H9 (cell line): ENCODE measurements around the gene SLC16A2. TPM values are rescaled to one million over a fixed set of nuclear protein-coding genes. Genes with fewer than 3 reads are reported as not detected.

Experiments used
- DNase-seq: peaks from one replicate; pipeline ENCODE4 v3.0.0-alpha.2; 2017
- H2AFZ ChIP-seq: one replicate; pipeline ENCODE4 v1.6.1; 2013; ENCODE audit warnings: mild to moderate bottlenecking, low read length, control low read depth, moderate library complexity
- H2AK5ac ChIP-seq: 2 replicates; pipeline ENCODE4 v1.6.1; 2013; ENCODE audit warnings: low read length, control low read depth, mixed read lengths; ENCODE audit not compliant: insufficient read length
- H2BK120ac ChIP-seq: one replicate; pipeline ENCODE4 v1.6.1; 2013; ENCODE audit warnings: low read depth, mild to moderate bottlenecking, low read length, control low read depth, inconsistent platforms; ENCODE audit not compliant: poor library complexity, severe bottlenecking
- H2BK12ac ChIP-seq: 2 replicates; pipeline ENCODE4 v1.6.1; 2013; ENCODE audit warnings: low read length, control low read depth, mixed read lengths, low read depth; ENCODE audit not compliant: insufficient read length
- H2BK15ac ChIP-seq: 2 replicates; pipeline ENCODE4 v1.6.1; 2013; ENCODE audit warnings: low read depth, low read length, control low read depth
- H2BK20ac ChIP-seq: one replicate; pipeline ENCODE4 v1.6.1; 2013; ENCODE audit warnings: low read depth, mild to moderate bottlenecking, low read length, control low read depth, inconsistent platforms; ENCODE audit not compliant: poor library complexity, severe bottlenecking
- H2BK5ac ChIP-seq: 2 replicates; pipeline ENCODE4 v1.6.1; 2013; ENCODE audit warnings: low read length, control low read depth, mixed read lengths; ENCODE audit not compliant: insufficient read length
- H3K14ac ChIP-seq: 2 replicates; pipeline ENCODE4 v1.6.1; 2013; ENCODE audit warnings: low read length, control low read depth; ENCODE audit not compliant: insufficient read depth
- H3K18ac ChIP-seq: 2 replicates; pipeline ENCODE4 v1.6.1; 2013; ENCODE audit warnings: low read depth, mild to moderate bottlenecking, mixed read lengths, low read length, control low read depth; ENCODE audit not compliant: insufficient read length
- H3K23ac ChIP-seq: 2 replicates; pipeline ENCODE4 v1.6.1; 2013; ENCODE audit warnings: low read length, control low read depth, mixed read lengths, low read depth; ENCODE audit not compliant: insufficient read length
- H3K23me2 ChIP-seq: 2 replicates; pipeline ENCODE4 v1.6.1; 2013; ENCODE audit warnings: low read depth, mild to moderate bottlenecking, mixed read lengths, low read length, control low read depth; ENCODE audit not compliant: insufficient read length, poor library complexity, severe bottlenecking
- H3K27ac ChIP-seq: 2 replicates; pipeline ENCODE4 v1.5.1; 2013; ENCODE audit warnings: low read length, control low read depth, mixed read lengths, low read depth; ENCODE audit not compliant: insufficient read length
- H3K27me3 ChIP-seq: 2 replicates; pipeline ENCODE4 v1.6.1; 2013; ENCODE audit warnings: low read length, control low read depth, inconsistent platforms; ENCODE audit not compliant: insufficient read depth
- H3K4ac ChIP-seq: 2 replicates; pipeline ENCODE4 v1.6.1; 2013; ENCODE audit warnings: low read depth, mild to moderate bottlenecking, control low read depth, inconsistent platforms, low read length, moderate library complexity
- H3K4me1 ChIP-seq: 2 replicates; pipeline ENCODE4 v1.6.1; 2013; ENCODE audit warnings: low read length, control low read depth, inconsistent platforms; ENCODE audit not compliant: insufficient read depth
- H3K4me2 ChIP-seq: 2 replicates; pipeline ENCODE4 v1.6.1; 2013; ENCODE audit warnings: low read length, control low read depth, mixed read lengths; ENCODE audit not compliant: insufficient read length, insufficient read depth
- H3K56ac ChIP-seq: 2 replicates; pipeline ENCODE4 v1.6.1; 2013; ENCODE audit warnings: low read depth, mild to moderate bottlenecking, mixed read lengths, low read length, control low read depth; ENCODE audit not compliant: insufficient read length
- H3K79me1 ChIP-seq: 2 replicates; pipeline ENCODE4 v1.6.1; 2013; ENCODE audit warnings: low read depth, mild to moderate bottlenecking, moderate library complexity, low read length, control low read depth, inconsistent platforms; ENCODE audit not compliant: insufficient read depth, poor library complexity, severe bottlenecking
- H3K79me2 ChIP-seq: 2 replicates; pipeline ENCODE4 v1.6.1; 2013; ENCODE audit warnings: low read length, control low read depth, inconsistent platforms; ENCODE audit not compliant: insufficient read depth
- H3K9ac ChIP-seq: 2 replicates; pipeline ENCODE4 v1.6.1; 2013; ENCODE audit warnings: low read length, control low read depth, mixed read lengths; ENCODE audit not compliant: insufficient read length; ENCODE audit errors: extremely low read depth
- H3K9me3 ChIP-seq: one replicate; pipeline ENCODE4 v1.6.1; 2013; ENCODE audit warnings: low read depth, low read length, inconsistent platforms; ENCODE audit not compliant: control insufficient read depth
- H3T11ph ChIP-seq: one replicate; pipeline ENCODE4 v1.6.1; 2013; ENCODE audit warnings: mild to moderate bottlenecking, low read length, control low read depth, inconsistent platforms
- H4K20me1 ChIP-seq: one replicate; pipeline ENCODE4 v1.6.1; 2013; ENCODE audit not compliant: control insufficient read depth, insufficient read length, insufficient read depth
- H4K5ac ChIP-seq: 2 replicates; pipeline ENCODE4 v1.6.1; 2013; ENCODE audit warnings: low read depth, mild to moderate bottlenecking, mixed read lengths, low read length, control low read depth; ENCODE audit not compliant: insufficient read length
- H4K8ac ChIP-seq: replicated peaks from 2 replicates; pipeline ENCODE4 v1.6.1; 2013; ENCODE audit warnings: low read length, control low read depth, mixed read lengths, low read depth; ENCODE audit not compliant: insufficient read length
- H4K91ac ChIP-seq: 2 replicates; pipeline ENCODE4 v1.6.1; 2013; ENCODE audit warnings: low read depth, mild to moderate bottlenecking, moderate library complexity, mixed read lengths, low read length, control low read depth; ENCODE audit not compliant: insufficient read length
- H3K27ac Mint-ChIP-seq, 3 experiments: 2 replicates in 2 of 3; 3 replicates in 1 of 3; pipeline ENCODE4 v1.8.0; 2020 to 2021; ENCODE audit warnings: mixed read lengths in 3 of 3, mild to moderate bottlenecking in 1 of 3, moderate library complexity in 1 of 3
- H3K27me3 Mint-ChIP-seq: 2 replicates; pipeline ENCODE4 v1.8.0; 2021; ENCODE audit warnings: low read depth, mild to moderate bottlenecking, moderate library complexity, mixed read lengths
- H3K36me3 Mint-ChIP-seq, 3 experiments: 2 replicates in 2 of 3; 3 replicates in 1 of 3; pipeline ENCODE4 v1.8.0; 2020 to 2021; ENCODE audit warnings: low read depth in 3 of 3, mixed read lengths in 3 of 3; ENCODE audit not compliant: insufficient read depth in 1 of 3
- H3K4me1 Mint-ChIP-seq, 2 experiments: 2 replicates each; pipeline ENCODE4 v1.8.0; 2020; ENCODE audit warnings: mixed read lengths in 2 of 2
- H3K4me3 Mint-ChIP-seq, 2 experiments: 2 replicates in 1 of 2; 3 replicates in 1 of 2; pipeline ENCODE4 v1.8.0; 2020 to 2021; ENCODE audit warnings: mild to moderate bottlenecking in 2 of 2, mixed read lengths in 2 of 2, moderate library complexity in 1 of 2
- H3K9me3 Mint-ChIP-seq, 2 experiments: 2 replicates in 1 of 2; 3 replicates in 1 of 2; pipeline ENCODE4 v1.8.0; 2020; ENCODE audit warnings: mild to moderate bottlenecking in 2 of 2, mixed read lengths in 2 of 2, moderate library complexity in 1 of 2
- CTCF ChIP-seq: fragments of 200-600 bp; sonication (generic); conservative IDR thresholded peaks from 3 replicates; pipeline ENCODE4 v1.8.0; 2021; ENCODE audit warnings: antibody characterized with exemption, mild to moderate bottlenecking
- WGBS: extraction: QIAGEN DNeasy Blood & Tissue Kit; methylation state at CpG from one replicate; pipeline ENCODE4 v1.1.7; 2013; ENCODE audit warnings: missing lambda C conversion rate, low lambda C conversion rate, mixed read lengths; ENCODE audit not compliant: insufficient read length; ENCODE audit errors: extremely low coverage; 5-methylcytosine and 5-hydroxymethylcytosine counted together
- total RNA-seq: library from RNA; stranded (reverse); gene quantifications from 2 replicates; pipeline ENCODE4 v1.2.1, GENCODE V29; 2021

SLC16A2 gene
- total RNA-seq, 1 experiment from 2014 or later = 17.1 TPM

GRCh38 chrX:74506317-74507115 lies 85.2 kb downstream of the SLC16A2 start:
- TF ChIP-seq CTCF = no peak
- Histone ChIP-seq H2BK12ac (no peak overlapping the region), H3K4me1 (no peaks in the 10 kb centered on the region), H4K20me1 (no peaks in the 10 kb centered on the region), H3K9ac (no peak overlapping the region), H3K14ac (no peak overlapping the region), H2BK20ac (no peak overlapping the region), H4K8ac (no peak overlapping the region), H2AK5ac (no peak overlapping the region), H3K9me3 (no peaks in the 10 kb centered on the region), H4K5ac (no peak overlapping the region), H3K4me2 (no peak overlapping the region), H3K18ac (no peak overlapping the region), H4K91ac (no peak overlapping the region), H3K79me1 (no peaks in the 10 kb centered on the region), H2AFZ (no peak overlapping the region), H3K27ac (no peak overlapping the region), H3K23me2 (no peaks in the 10 kb centered on the region), H3K27me3 (no peaks in the 10 kb centered on the region), H3K4ac (no peak overlapping the region), H3K56ac (no peak overlapping the region), H2BK15ac (no peak overlapping the region), H3T11ph (no peak overlapping the region), H2BK120ac (no peak overlapping the region), H3K23ac (no peak overlapping the region), H2BK5ac (no peak overlapping the region), H3K79me2 (no peaks in the 10 kb centered on the region)
- H3K4me1 Mint-ChIP-seq = 0 out of 4 replicates have a peak, but pooled peaks cover 0 to 3% of the 10 kb centered on the region in 2 experiments
- peaks cover 11 to 43% of the 10 kb centered on the region in 2 experiments for H3K9me3 Mint-ChIP-seq
- no peak overlapping the region for H3K4me3 Mint-ChIP-seq
- no peak overlapping the region for H3K27ac Mint-ChIP-seq
- WGBS = no CpG with 5 or more reads among the region's 8 CpGs
- no peak for DNase-seq
- H3K36me3 Mint-ChIP-seq = peaks cover 0 to 5% (median 0%) of the 10 kb centered on the region in 3 experiments; a peak in 4 of 7 replicates
- H3K27me3 Mint-ChIP-seq = no peaks in the 10 kb centered on the region
